Vagina (tissue), 2 donors: Measurements from ENCODE around the gene PWWP2B. TPM values are rescaled to one million over a fixed set of nuclear protein-coding genes. Genes with fewer than 3 reads are reported as not detected.

Experiments
- DNase-seq, 2 donors: peaks; one replicate each; pipeline ENCODE4 v3.0.0-alpha.2; 2017; ENCODE audit errors: extremely low spot score in 2 of 2
- H3K27ac ChIP-seq: fragments of 200-600 bp; sonication (generic); one replicate; pipeline ENCODE4 v1.5.1; 2019
- H3K27me3 ChIP-seq: fragments of 200-600 bp; sonication (generic); one replicate; pipeline ENCODE4 v1.5.1; 2019
- H3K36me3 ChIP-seq, 2 donors: fragments of 200-600 bp; sonication (generic); one replicate each; pipeline ENCODE4 v1.5.1; 2017 to 2019
- H3K4me1 ChIP-seq: fragments of 200-600 bp; sonication (generic); one replicate; pipeline ENCODE4 v1.5.1; 2019
- H3K4me3 ChIP-seq, 2 donors: fragments of 200-600 bp; sonication (generic); 1 replicate in 1 of 2; 2 replicates in 1 of 2; pipeline ENCODE4 v1.5.1; 2016 to 2019
- H3K9me3 ChIP-seq: fragments of 200-600 bp; sonication (generic); one replicate; pipeline ENCODE4 v1.5.1; 2019
- POLR2A ChIP-seq, 2 donors: fragments of 450-650 bp; IDR thresholded peaks; one replicate each; pipeline ENCODE4 v1.6.1; 2017; ENCODE audit warnings: antibody characterized with exemption in 2 of 2, mild to moderate bottlenecking in 2 of 2, moderate library complexity in 2 of 2
- POLR2AphosphoS5 ChIP-seq, 2 donors: sonication (generic); formaldehyde crosslinking; IDR thresholded peaks; one replicate each; pipeline ENCODE4 v1.9.0; 2017; ENCODE audit warnings: antibody characterized with exemption in 2 of 2, mild to moderate bottlenecking in 2 of 2, low read depth in 1 of 2; ENCODE audit not compliant: insufficient read depth in 1 of 2
- intact Hi-C: fragments of 100-400 bp; cut with DNase I; formaldehyde crosslinking; loops from one replicate; pipeline ENCODE4 v1.15.1; 2023
- total RNA-seq: library from RNA; depleted of rRNA; stranded (reverse); fragments of >200 nt; gene quantifications from one replicate; pipeline ENCODE4 v1.2.3, GENCODE V29; 2016
- TF ChIP-seq, protein P1 (sequence below), 3 experiments: fragments of 450-650 bp in 2 of 3; fragments of 200-600 bp in 1 of 3; sonication (generic) in 1 of 3; IDR thresholded peaks; one replicate each; pipeline ENCODE4 v1.5.1; 2017 to 2019; ENCODE audit warnings: antibody characterized with exemption in 3 of 3, mild to moderate bottlenecking in 2 of 3, moderate library complexity in 2 of 3

PWWP2B gene
- total RNA-seq, 1 donor from 2014 or later: 14.7 TPM

DNA sequence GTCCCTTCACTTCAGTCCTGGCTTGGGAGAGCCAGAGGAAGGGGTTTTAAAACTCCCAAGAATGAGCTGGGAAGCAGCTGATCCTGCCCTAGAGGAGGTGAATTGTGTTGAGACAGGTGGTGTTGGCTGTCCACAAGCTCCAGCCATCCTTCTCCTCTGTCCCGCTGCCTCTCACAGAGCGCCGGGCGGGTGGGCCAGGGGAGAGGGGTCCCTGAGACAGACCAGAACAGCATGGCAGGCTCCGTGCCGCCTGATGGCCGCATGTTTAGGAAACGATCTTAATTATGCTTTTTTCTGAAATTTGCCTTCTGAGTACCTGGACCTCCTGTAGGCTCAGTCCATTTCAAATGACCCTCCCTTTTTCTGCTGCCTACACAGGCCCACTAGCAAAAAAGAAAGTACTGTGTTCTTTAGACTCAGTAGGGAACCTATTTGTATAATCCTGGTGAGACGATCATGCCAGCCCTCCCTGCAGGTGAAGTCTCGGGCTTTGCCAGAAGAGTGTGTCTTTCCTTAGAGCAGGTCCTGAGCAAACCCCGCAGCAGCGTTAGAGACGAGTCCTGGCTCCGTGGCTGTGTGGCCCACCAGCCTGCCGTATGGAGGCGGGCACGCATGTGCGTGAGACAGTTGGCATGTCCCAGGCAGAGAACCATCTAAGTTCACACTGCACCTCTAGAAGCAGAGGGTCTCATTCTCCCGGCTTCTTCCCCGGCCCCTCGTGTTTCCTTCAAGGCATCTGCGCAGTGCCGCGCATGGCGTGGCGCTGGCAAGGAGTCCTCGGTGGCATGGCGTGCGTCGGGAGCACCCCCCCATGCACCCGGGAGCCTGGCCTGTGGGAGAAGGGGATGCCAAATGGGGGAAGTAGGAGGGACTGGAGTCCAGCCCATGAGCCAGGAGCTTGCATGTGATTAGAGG lies 26.3 kb upstream of the PWWP2B start:
- intact Hi-C loops: no loop called here
- Histone ChIP-seq H3K27ac (no peak overlapping the region), H3K27me3 (no peaks in the 10 kb centered on the region), H3K4me1 (no peaks in the 10 kb centered on the region), H3K4me3 (no peak overlapping the region), H3K9me3 (no peaks in the 10 kb centered on the region), H3K36me3 (peaks cover 0 to 12% of the 10 kb centered on the region in 2 donors)
- no peak for TF ChIP-seq POLR2A (IDR thresholded peaks at IDR 0.05)
- TF ChIP-seq, protein P1, sequence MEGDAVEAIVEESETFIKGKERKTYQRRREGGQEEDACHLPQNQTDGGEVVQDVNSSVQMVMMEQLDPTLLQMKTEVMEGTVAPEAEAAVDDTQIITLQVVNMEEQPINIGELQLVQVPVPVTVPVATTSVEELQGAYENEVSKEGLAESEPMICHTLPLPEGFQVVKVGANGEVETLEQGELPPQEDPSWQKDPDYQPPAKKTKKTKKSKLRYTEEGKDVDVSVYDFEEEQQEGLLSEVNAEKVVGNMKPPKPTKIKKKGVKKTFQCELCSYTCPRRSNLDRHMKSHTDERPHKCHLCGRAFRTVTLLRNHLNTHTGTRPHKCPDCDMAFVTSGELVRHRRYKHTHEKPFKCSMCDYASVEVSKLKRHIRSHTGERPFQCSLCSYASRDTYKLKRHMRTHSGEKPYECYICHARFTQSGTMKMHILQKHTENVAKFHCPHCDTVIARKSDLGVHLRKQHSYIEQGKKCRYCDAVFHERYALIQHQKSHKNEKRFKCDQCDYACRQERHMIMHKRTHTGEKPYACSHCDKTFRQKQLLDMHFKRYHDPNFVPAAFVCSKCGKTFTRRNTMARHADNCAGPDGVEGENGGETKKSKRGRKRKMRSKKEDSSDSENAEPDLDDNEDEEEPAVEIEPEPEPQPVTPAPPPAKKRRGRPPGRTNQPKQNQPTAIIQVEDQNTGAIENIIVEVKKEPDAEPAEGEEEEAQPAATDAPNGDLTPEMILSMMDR (IDR thresholded peaks at IDR 0.05): no peak
- no peak for TF ChIP-seq POLR2AphosphoS5 (IDR thresholded peaks at IDR 0.05; ENCODE audit: insufficient read depth in 1 of 2, low read depth in 1 of 2)
- no peak for DNase-seq

DNA sequence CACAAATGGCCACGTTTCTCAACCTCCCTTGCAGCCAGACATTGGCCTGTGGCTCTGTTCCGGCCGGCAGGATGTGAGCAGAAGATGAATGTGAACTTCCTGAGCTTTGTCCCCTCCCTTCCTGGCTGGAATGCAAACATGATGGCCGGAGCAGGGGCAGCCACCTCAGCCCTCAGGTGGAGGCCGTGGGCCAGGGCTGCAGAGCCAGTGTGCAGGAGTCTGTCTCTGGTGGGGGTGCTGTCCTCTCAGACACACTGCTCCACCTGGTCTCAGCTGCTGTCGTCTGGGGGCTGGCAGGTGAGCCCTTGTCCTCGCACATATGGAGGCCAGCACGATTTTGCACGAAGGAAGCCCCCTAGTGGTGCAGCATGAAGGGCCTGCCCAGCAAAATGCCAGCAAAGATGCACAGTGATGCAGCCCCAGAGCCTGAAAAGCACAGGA lies 25.3 kb upstream of the PWWP2B start:
- DNase-seq: no peak
- Histone ChIP-seq H3K36me3 (peaks cover 0 to 9% of the 10 kb centered on the region in 2 donors), H3K27ac (no peak overlapping the region), H3K4me3 (no peak overlapping the region), H3K4me1 (no peaks in the 10 kb centered on the region), H3K9me3 (no peaks in the 10 kb centered on the region), H3K27me3 (no peaks in the 10 kb centered on the region)
- intact Hi-C loops: no loop called here
- TF ChIP-seq, protein P1 (IDR thresholded peaks at IDR 0.05): no peak
- no peak for TF ChIP-seq POLR2AphosphoS5 (IDR thresholded peaks at IDR 0.05; ENCODE audit: insufficient read depth in 1 of 2, low read depth in 1 of 2)
- no peak for TF ChIP-seq POLR2A (IDR thresholded peaks at IDR 0.05)

DNA sequence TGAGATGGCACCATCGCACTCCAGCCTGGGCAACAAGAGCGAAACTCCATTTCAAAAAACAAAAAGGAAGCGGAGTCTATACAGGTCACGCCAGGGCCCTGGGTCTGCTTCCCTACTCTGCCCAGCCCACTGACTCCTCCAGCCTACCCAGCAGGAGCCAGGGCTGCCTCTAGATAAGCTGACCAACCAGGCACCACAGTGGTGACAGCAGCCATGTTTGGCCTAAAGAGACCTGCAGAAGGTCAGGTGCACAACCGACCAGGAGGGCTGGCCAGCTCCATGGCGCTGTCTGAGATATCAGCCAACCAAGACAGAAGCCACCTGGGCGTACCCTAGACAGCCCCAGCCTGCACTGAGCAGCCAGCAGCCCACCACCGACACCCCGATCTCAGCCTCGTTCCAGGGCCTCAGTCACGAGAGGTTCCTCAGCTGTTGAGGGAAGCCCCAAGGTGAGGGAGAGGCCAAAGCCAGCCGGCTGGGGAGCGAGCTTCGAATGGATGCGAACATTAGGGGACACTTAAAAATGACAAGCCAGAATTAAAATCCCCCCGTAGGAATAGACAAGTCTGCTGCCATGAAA lies 24.4 kb upstream of the PWWP2B start:
- Histone ChIP-seq H3K4me1 (no peaks in the 10 kb centered on the region), H3K4me3 (no peak overlapping the region), H3K9me3 (no peaks in the 10 kb centered on the region), H3K27me3 (no peaks in the 10 kb centered on the region), H3K36me3 (peaks cover 0 to 5% of the 10 kb centered on the region in 2 donors), H3K27ac (no peak overlapping the region)
- intact Hi-C loops: no loop called here
- TF ChIP-seq POLR2A (IDR thresholded peaks at IDR 0.05) (no peak), POLR2AphosphoS5 (IDR thresholded peaks at IDR 0.05; ENCODE audit: insufficient read depth in 1 of 2, low read depth in 1 of 2) (no peak)
- TF ChIP-seq, protein P1 (IDR thresholded peaks at IDR 0.05): no peak
- no peak for DNase-seq

DNA sequence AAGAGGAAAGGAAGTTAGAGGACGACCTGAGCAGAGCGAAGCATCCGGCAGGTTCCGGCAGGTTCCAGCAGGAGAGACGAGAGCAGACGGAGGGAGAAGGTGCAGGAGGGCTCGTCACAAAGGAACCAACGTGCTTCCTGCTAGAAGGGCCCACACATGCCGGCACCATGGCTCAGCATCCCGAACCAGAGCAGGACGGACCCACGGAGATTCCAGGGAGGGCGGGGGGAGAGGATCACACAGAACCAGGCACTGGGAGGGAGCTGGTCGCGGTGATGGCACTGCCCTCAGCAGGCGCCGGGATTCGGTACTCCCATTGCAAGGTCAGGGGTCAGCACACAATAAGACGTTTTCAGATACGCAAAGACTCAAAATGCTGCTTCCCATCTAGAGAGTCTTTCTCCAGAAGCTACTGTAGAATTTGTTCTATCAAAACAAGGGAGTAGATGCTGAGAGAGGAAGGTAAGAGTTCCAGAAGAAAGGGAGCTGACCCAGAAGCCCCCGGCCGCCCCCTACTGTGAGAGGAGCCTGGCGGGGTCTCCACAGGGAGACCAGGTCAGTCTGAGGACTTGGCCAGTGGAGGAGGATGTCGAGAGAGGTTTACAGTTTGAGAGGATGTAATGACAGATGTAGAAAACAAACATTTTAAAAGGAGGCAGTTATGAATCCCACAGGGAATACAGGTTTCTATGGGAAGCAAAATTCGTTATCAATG lies 23.6 kb upstream of the PWWP2B start:
- no peaks in the 10 kb centered on the region for H3K36me3 ChIP-seq
- no peak overlapping the region for H3K27ac ChIP-seq
- H3K4me1 ChIP-seq: no peaks in the 10 kb centered on the region
- no peaks in the 10 kb centered on the region for H3K9me3 ChIP-seq
- H3K27me3 ChIP-seq: no peaks in the 10 kb centered on the region
- no peak for DNase-seq
- TF ChIP-seq POLR2A (IDR thresholded peaks at IDR 0.05): no peak
- no peak for TF ChIP-seq POLR2AphosphoS5 (IDR thresholded peaks at IDR 0.05; ENCODE audit: insufficient read depth in 1 of 2, low read depth in 1 of 2)
- TF ChIP-seq, protein P1 (IDR thresholded peaks at IDR 0.05): no peak
- no peak overlapping the region for H3K4me3 ChIP-seq
- intact Hi-C loops: no loop called here
